Measurements from ENCODE around the gene XNDC1N.
"Not testable (repeated sequence)": the region's sequence is repeated elsewhere in the genome, so short reads cannot be mapped to it uniquely, and the experiment has no call there.

The XNDC1N gene

GRCh38 chr11:71931245-71931602 is 2.8 kb upstream of the XNDC1N start:
- DNase-seq = no peak

- no peak for DNase-seq
Observed at GRCh38 chr11:71930556-71931244, 2.3 kb upstream of the XNDC1N start.

GRCh38 chr11:71929491-71929890 is 1.1 kb upstream of the XNDC1N start:
- DNase-seq = no peak

GRCh38 chr11:71928737-71929443 is 496 bp upstream of the XNDC1N start, which contains the start of gene RNF121:
RNF121 (plus strand) TSS chr11:71929046; CDS start chr11:71929062, 16 bp downstream.
- DNase-seq = peak; percentile 93 to 96 (median 96)

- no peak for DNase-seq
Observed at GRCh38 chr11:71917646-71918140, 10.7 kb downstream of the XNDC1N start.

GRCh38 chr11:71914617-71915189 is 13.7 kb downstream of the XNDC1N start:
- DNase-seq = no peak

- no peak for DNase-seq
Observed at GRCh38 chr11:71913756-71914526, 14.5 kb downstream of the XNDC1N start.

GRCh38 chr11:71911986-71912340 is 16.4 kb downstream of the XNDC1N start:
- not testable (repeated sequence) for DNase-seq

GRCh38 chr11:71911321-71911985 is 16.9 kb downstream of the XNDC1N start:
- DNase-seq = peak in 2 of 4 experiments; percentile 15 to 52

- not testable (repeated sequence) for DNase-seq
Observed at GRCh38 chr11:71910775-71911174, 17.6 kb downstream of the XNDC1N start.

- DNase-seq = no peak
Observed at GRCh38 chr11:71908218-71908617, 20.2 kb downstream of the XNDC1N start.

- not testable (repeated sequence) for DNase-seq
Observed at GRCh38 chr11:71901137-71901536, 27.3 kb downstream of the XNDC1N start.

- DNase-seq = no peak
Observed at GRCh38 chr11:71895961-71896360, 32.4 kb downstream of the XNDC1N start.

GRCh38 chr11:71889181-71889872 is 39.1 kb downstream of the XNDC1N start:
- DNase-seq = not testable (repeated sequence)

- not testable (repeated sequence) for DNase-seq
Observed at GRCh38 chr11:71888335-71889010, 39.9 kb downstream of the XNDC1N start.

- not testable (repeated sequence) for DNase-seq
Observed at GRCh38 chr11:71885806-71886205, 42.6 kb downstream of the XNDC1N start.
